Measurements from ENCODE around the gene DCUN1D1. TPM values are rescaled to one million over a fixed set of nuclear protein-coding genes. Genes with fewer than 3 reads are reported as not detected.

The DCUN1D1 gene
- total RNA-seq, 1 experiment from 2014 or later: 71.7 TPM

DNA sequence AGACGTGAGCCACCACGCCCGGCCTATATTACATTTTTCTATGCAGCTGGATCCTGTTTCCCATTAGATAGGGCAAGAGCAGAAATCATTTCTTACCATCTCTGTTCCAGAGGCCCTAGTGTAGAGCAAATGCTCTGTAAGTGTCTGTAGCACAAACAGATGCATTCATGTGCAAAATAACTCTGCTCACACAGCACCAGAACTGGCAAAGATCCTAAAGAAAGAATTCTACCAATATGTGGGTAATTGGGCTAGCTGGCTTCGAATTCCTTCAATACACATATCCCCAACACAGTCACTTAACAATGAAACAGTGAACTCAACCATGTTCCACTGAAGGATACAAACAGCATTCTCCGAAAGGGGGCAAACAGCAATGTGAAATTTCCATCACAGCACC lies 32.7 kb upstream of the DCUN1D1 start:
- H3K79me1 ChIP-seq (ENCODE audit: insufficient read depth, low read depth, low read length, poor library complexity, severe bottlenecking): no peaks in the 10 kb centered on the region
- H4K5ac ChIP-seq (ENCODE audit: insufficient read length, low read depth, low read length): no peak overlapping the region
- H3K27ac ChIP-seq (ENCODE audit: insufficient read length, low read depth, low read length): no peak overlapping the region
- no peak overlapping the region for H2BK20ac ChIP-seq (ENCODE audit: low read depth, low read length, poor library complexity, severe bottlenecking)
- H4K8ac ChIP-seq (replicated peaks; ENCODE audit: insufficient read length, low read depth, low read length): no peak overlapping the region
- H2AK5ac ChIP-seq (ENCODE audit: insufficient read length, low read length): no peak overlapping the region
- no peak overlapping the region for H2BK5ac ChIP-seq (ENCODE audit: insufficient read length, low read length)
- no peaks in the 10 kb centered on the region for H4K20me1 ChIP-seq (ENCODE audit: control insufficient read depth, insufficient read depth, insufficient read length)
- no peak overlapping the region for H2AFZ ChIP-seq (ENCODE audit: low read length)
- no peaks in the 10 kb centered on the region for H3K23me2 ChIP-seq (ENCODE audit: insufficient read length, low read depth, low read length, poor library complexity, severe bottlenecking)
- H3K56ac ChIP-seq (ENCODE audit: insufficient read length, low read depth, low read length): no peak overlapping the region
- no peak overlapping the region for H3K9ac ChIP-seq (ENCODE audit: extremely low read depth, insufficient read length, low read length)
- Mint-ChIP-seq H3K4me3 (no peak overlapping the region), H3K36me3 (ENCODE audit: insufficient read depth in 1 of 3, low read depth in 3 of 3) (peaks cover 0 to 20% (median 12%) of the 10 kb centered on the region in 3 experiments; a peak in 5 of 7 replicates), H3K27ac (no peak overlapping the region; a peak in 1 of 7 replicates), H3K27me3 (ENCODE audit: low read depth) (no peaks in the 10 kb centered on the region), H3K4me1 (peaks cover 13 to 14% of the 10 kb centered on the region in 2 experiments), H3K9me3 (no peaks in the 10 kb centered on the region)
- H3K4ac ChIP-seq (ENCODE audit: low read depth, low read length): no peak overlapping the region
- H3K4me1 ChIP-seq (ENCODE audit: insufficient read depth, low read length): peaks cover 3% of the 10 kb centered on the region; the same call in 1 of the 2 replicates
- no peaks in the 10 kb centered on the region for H3K9me3 ChIP-seq (ENCODE audit: control insufficient read depth, low read depth, low read length)
- no peak overlapping the region for H3K14ac ChIP-seq (ENCODE audit: insufficient read depth, low read length)
- no peak overlapping the region for H3K23ac ChIP-seq (ENCODE audit: insufficient read length, low read depth, low read length)
- no peak for DNase-seq
- no peaks in the 10 kb centered on the region for H3K27me3 ChIP-seq (ENCODE audit: insufficient read depth, low read length)
- TF ChIP-seq, protein P1, sequence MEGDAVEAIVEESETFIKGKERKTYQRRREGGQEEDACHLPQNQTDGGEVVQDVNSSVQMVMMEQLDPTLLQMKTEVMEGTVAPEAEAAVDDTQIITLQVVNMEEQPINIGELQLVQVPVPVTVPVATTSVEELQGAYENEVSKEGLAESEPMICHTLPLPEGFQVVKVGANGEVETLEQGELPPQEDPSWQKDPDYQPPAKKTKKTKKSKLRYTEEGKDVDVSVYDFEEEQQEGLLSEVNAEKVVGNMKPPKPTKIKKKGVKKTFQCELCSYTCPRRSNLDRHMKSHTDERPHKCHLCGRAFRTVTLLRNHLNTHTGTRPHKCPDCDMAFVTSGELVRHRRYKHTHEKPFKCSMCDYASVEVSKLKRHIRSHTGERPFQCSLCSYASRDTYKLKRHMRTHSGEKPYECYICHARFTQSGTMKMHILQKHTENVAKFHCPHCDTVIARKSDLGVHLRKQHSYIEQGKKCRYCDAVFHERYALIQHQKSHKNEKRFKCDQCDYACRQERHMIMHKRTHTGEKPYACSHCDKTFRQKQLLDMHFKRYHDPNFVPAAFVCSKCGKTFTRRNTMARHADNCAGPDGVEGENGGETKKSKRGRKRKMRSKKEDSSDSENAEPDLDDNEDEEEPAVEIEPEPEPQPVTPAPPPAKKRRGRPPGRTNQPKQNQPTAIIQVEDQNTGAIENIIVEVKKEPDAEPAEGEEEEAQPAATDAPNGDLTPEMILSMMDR (conservative IDR thresholded peaks at IDR 0.05): no peak
- H3K18ac ChIP-seq (ENCODE audit: insufficient read length, low read depth, low read length): no peak overlapping the region
- H3K79me2 ChIP-seq (ENCODE audit: insufficient read depth, low read length): no peaks in the 10 kb centered on the region
- no peak overlapping the region for H3T11ph ChIP-seq (ENCODE audit: low read length)
- no peak overlapping the region for H2BK120ac ChIP-seq (ENCODE audit: low read depth, low read length, poor library complexity, severe bottlenecking)
- H2BK15ac ChIP-seq (ENCODE audit: low read depth, low read length): no peak overlapping the region
- H3K4me2 ChIP-seq (ENCODE audit: insufficient read depth, insufficient read length, low read length): no peak overlapping the region
- H2BK12ac ChIP-seq (ENCODE audit: insufficient read length, low read depth, low read length): no peak overlapping the region
- no CpG with 5 or more reads among the region's 5 CpGs for WGBS (ENCODE audit: extremely low coverage, insufficient read length, low lambda C conversion rate)
- H4K91ac ChIP-seq (ENCODE audit: insufficient read length, low read depth, low read length): no peak overlapping the region
